Activated CD8-positive, alpha-beta T cell treated with anti-CD3 and anti-CD28 coated beads for 36 hours (primary cell): ENCODE results near the gene ATP2B1. TPM values are rescaled to one million over a fixed set of nuclear protein-coding genes. Genes with fewer than 3 reads are reported as not detected.

Source experiments
- ATAC-seq: fragments of 200-7000 bp; cut with Tn5 transposase; one replicate; pipeline ENCODE4 v1.10.0; 2021; ENCODE audit warnings: mild to moderate bottlenecking, moderate library complexity
- CTCF ChIA-PET: fragments of 350-600 bp; sonication (Branson Sonifier 250); formaldehyde crosslinking; loops from one replicate; lab custom pipeline; 2021; ENCODE audit warnings: antibody characterized with exemption; lab: Charles Lee
- POLR2A ChIA-PET: fragments of 350-600 bp; sonication (Branson Sonifier 250); formaldehyde crosslinking; loops from one replicate; lab custom pipeline; 2021; ENCODE audit warnings: antibody characterized with exemption; lab: Charles Lee
- DNase-seq: peaks from one replicate; pipeline ENCODE4 v3.0.0-alpha.2; 2020
- H3K27ac Mint-ChIP-seq: one replicate; pipeline ENCODE4 v1.8.0; 2021; ENCODE audit warnings: mild to moderate bottlenecking, mixed read lengths
- H3K27me3 Mint-ChIP-seq: one replicate; pipeline ENCODE4 v1.8.0; 2021; ENCODE audit warnings: mixed read lengths
- H3K36me3 Mint-ChIP-seq: one replicate; pipeline ENCODE4 v1.8.0; 2021; ENCODE audit warnings: low read depth, mixed read lengths
- H3K4me1 Mint-ChIP-seq: one replicate; pipeline ENCODE4 v1.8.0; 2021; ENCODE audit warnings: low read depth, mixed read lengths
- H3K4me3 Mint-ChIP-seq: one replicate; pipeline ENCODE4 v1.8.0; 2021; ENCODE audit warnings: mild to moderate bottlenecking, moderate library complexity, mixed read lengths
- H3K9me3 Mint-ChIP-seq: one replicate; pipeline ENCODE4 v1.8.0; 2021; ENCODE audit warnings: mixed read lengths
- intact Hi-C: fragments of 100-400 bp; cut with micrococcal nuclease; formaldehyde crosslinking; loops from one replicate; pipeline ENCODE4 v1.10.0; 2022
- total RNA-seq, 2 experiments: library from RNA; stranded (reverse); gene quantifications; one replicate each; pipeline ENCODE4 v1.2.3, GENCODE V29; 2021
- TF ChIP-seq, protein P1 (sequence below): fragments of 200-600 bp; IDR thresholded peaks from one replicate; pipeline ENCODE4 v1.8.0; 2022; ENCODE audit warnings: antibody characterized with exemption, mild to moderate bottlenecking

ATP2B1 gene
- total RNA-seq, 2 experiments from 2014 or later = 20.8 to 26.2 TPM

DNA sequence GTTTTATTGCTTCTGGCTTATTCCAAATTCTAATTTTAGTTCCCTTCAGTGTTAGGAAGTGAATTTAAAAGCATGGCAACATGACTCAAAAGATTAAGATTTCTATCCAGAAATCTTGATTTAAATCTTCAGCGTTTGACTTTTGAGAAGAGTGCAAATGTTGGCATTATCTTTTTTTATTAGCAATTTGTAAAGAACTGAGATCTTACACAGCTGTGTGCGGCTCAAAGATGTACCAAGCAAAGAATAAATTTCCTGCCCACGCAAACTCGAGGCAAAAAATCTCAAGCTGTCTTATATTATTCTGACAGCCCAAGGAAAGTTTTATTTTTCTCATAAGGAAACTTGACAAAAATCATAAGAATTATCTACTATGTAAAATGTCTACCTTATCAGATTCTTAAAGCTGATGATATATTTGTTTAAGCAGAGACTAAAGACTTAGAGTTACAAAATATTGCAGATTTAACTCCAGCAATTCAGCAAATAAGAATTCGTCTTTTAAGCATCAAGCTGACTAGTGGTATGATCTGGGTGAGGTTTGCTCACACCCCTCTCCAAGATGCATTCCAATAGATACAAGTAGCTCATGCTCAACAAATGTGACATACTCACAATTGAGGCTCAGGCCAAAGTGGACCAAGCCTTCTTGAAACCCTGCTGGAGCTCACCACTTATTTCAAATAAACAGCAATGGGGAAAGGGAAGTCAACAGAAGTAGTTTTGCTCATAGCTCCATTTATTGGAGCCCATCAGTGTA is 135.4 kb downstream of the ATP2B1 start:
- Mint-ChIP-seq H3K27me3 (no peaks in the 10 kb centered on the region), H3K4me3 (no peak overlapping the region), H3K9me3 (no peaks in the 10 kb centered on the region), H3K4me1 (no peaks in the 10 kb centered on the region), H3K36me3 (no peaks in the 10 kb centered on the region), H3K27ac (no peak overlapping the region)
- ChIA-PET CTCF (no interaction called here), POLR2A (no interaction called here)
- TF ChIP-seq, protein P1, sequence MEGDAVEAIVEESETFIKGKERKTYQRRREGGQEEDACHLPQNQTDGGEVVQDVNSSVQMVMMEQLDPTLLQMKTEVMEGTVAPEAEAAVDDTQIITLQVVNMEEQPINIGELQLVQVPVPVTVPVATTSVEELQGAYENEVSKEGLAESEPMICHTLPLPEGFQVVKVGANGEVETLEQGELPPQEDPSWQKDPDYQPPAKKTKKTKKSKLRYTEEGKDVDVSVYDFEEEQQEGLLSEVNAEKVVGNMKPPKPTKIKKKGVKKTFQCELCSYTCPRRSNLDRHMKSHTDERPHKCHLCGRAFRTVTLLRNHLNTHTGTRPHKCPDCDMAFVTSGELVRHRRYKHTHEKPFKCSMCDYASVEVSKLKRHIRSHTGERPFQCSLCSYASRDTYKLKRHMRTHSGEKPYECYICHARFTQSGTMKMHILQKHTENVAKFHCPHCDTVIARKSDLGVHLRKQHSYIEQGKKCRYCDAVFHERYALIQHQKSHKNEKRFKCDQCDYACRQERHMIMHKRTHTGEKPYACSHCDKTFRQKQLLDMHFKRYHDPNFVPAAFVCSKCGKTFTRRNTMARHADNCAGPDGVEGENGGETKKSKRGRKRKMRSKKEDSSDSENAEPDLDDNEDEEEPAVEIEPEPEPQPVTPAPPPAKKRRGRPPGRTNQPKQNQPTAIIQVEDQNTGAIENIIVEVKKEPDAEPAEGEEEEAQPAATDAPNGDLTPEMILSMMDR = no peak
- intact Hi-C loops = no loop called here
- ATAC-seq (no peak), DNase-seq (no peak)

GRCh38 chr12:89571491-89572195 is 137.0 kb downstream of the ATP2B1 start:
- Mint-ChIP-seq H3K4me3 (no peak overlapping the region), H3K36me3 (no peaks in the 10 kb centered on the region), H3K4me1 (peaks cover 5% of the 10 kb centered on the region), H3K27me3 (no peaks in the 10 kb centered on the region), H3K27ac (no peak overlapping the region), H3K9me3 (no peaks in the 10 kb centered on the region)
- DNase-seq (peak; percentile 8), ATAC-seq (no peak)
- intact Hi-C loops = no loop called here
- POLR2A ChIA-PET = no interaction called here
- TF ChIP-seq, protein P1 = no peak
- CTCF ChIA-PET = no interaction called here

DNA sequence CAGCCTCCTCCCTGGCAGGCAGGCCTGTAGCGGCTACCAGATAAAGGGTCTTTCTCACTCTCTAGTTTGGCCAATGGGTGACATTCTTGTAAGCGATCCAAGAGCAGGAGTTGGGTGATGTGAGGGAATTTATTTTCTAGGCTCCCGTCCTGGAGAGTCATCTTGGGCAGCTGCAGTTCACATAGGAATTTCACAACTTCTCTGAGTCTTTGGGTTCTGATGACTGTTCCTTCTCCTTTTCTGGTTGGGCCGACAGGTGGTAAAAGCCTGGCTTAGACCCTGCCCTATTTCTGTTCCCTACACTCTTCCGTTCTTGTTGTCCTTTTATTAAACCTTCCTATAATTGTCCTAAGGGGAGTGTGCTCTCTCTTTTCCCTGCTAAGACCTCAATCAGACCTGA is 140.2 kb downstream of the ATP2B1 start:
- CTCF ChIA-PET = no interaction called here
- no peak overlapping the region for H3K4me3 Mint-ChIP-seq
- intact Hi-C loops = no loop called here

GRCh38 chr12:89567691-89568239 is 140.9 kb downstream of the ATP2B1 start:
- TF ChIP-seq, protein P1 = no peak
- no peak overlapping the region for H3K4me3 Mint-ChIP-seq
- no peaks in the 10 kb centered on the region for H3K9me3 Mint-ChIP-seq
- intact Hi-C loops = no loop called here
- H3K4me1 Mint-ChIP-seq = peaks cover 10% of the 10 kb centered on the region
- ChIA-PET CTCF (no interaction called here), POLR2A (no interaction called here)
- no peak overlapping the region for H3K27ac Mint-ChIP-seq
- DNase-seq (no peak), ATAC-seq (no peak)
- peaks cover under 1% of the 10 kb centered on the region for H3K27me3 Mint-ChIP-seq
- no peaks in the 10 kb centered on the region for H3K36me3 Mint-ChIP-seq

More for the DNA sequence above, 140.2 kb downstream of the ATP2B1 start:
- Mint-ChIP-seq H3K27ac (no peak overlapping the region), H3K27me3 (no peaks in the 10 kb centered on the region), H3K36me3 (no peaks in the 10 kb centered on the region), H3K9me3 (no peaks in the 10 kb centered on the region), H3K4me1 (peaks cover 10% of the 10 kb centered on the region)
- DNase-seq (no peak), ATAC-seq (no peak)
- POLR2A ChIA-PET = no interaction called here
- TF ChIP-seq, protein P1 = no peak

- CTCF ChIA-PET = interaction anchor here (0.8 to 1.9 kb wide), 2 partner anchors 23 to 26 kb away, joined by 3 to 7 read pairs; no protein-coding TSS in a partner anchor
- TF ChIP-seq, protein P1 = no peak
- Mint-ChIP-seq H3K27me3 (peaks cover 4% of the 10 kb centered on the region), H3K9me3 (no peaks in the 10 kb centered on the region), H3K4me3 (no peak overlapping the region), H3K27ac (peak overlapping the region; percentile 21), H3K4me1 (peaks cover 14% of the 10 kb centered on the region), H3K36me3 (no peaks in the 10 kb centered on the region)
- DNase-seq (peak; percentile 53), ATAC-seq (peak; percentile 93)
- intact Hi-C loops = no loop called here
- POLR2A ChIA-PET = no interaction called here
Observed at GRCh38 chr12:89566615-89567014, 142.0 kb downstream of the ATP2B1 start.
